ENCODE measurements around the gene EFTUD2. TPM values are rescaled to one million over a fixed set of nuclear protein-coding genes. Genes with fewer than 3 reads are reported as not detected.

The EFTUD2 gene
- total RNA-seq, 1 experiment from 2014 or later = 162 TPM

GRCh38 chr17:44889003-44889402, 10.2 kb downstream of the EFTUD2 start:
- H3K4me1 Mint-ChIP-seq = no peaks in the 10 kb centered on the region
- ATAC-seq (no peak), DNase-seq (ENCODE audit: low spot score) (no peak)
- CTCF ChIA-PET = no interaction called here
- no peak overlapping the region for H3K27ac Mint-ChIP-seq
- POLR2A ChIA-PET = no interaction called here
- TF ChIP-seq PRRX2 (CRISPR knock-in tag; IDR thresholded peaks at IDR 0.05) = no peak
- no peaks in the 10 kb centered on the region for H3K27me3 Mint-ChIP-seq (ENCODE audit: low read depth)
- no peaks in the 10 kb centered on the region for H3K9me3 Mint-ChIP-seq
- no peak overlapping the region for H3K4me3 Mint-ChIP-seq
- H3K36me3 Mint-ChIP-seq = peaks cover 31% of the 10 kb centered on the region

GRCh38 chr17:44887971-44888954, 11.0 kb downstream of the EFTUD2 start:
- H3K4me1 Mint-ChIP-seq = no peaks in the 10 kb centered on the region
- H3K4me3 Mint-ChIP-seq = no peak overlapping the region
- H3K27me3 Mint-ChIP-seq (ENCODE audit: low read depth) = no peaks in the 10 kb centered on the region
- ChIA-PET POLR2A (no interaction called here), CTCF (interaction anchor here (1.4 kb wide), 1 partner anchor 10 kb away, joined by 4 read pairs; no protein-coding TSS in a partner anchor)
- peaks cover 32% of the 10 kb centered on the region for H3K36me3 Mint-ChIP-seq
- ATAC-seq = no peak
- H3K9me3 Mint-ChIP-seq = no peaks in the 10 kb centered on the region
- TF ChIP-seq NR2C2 (CRISPR knock-in tag; IDR thresholded peaks at IDR 0.05) (no peak), MLX (CRISPR knock-in tag; IDR thresholded peaks at IDR 0.05) (no peak), SMAD4 (CRISPR knock-in tag; IDR thresholded peaks at IDR 0.05) (no peak), PREB (CRISPR knock-in tag; IDR thresholded peaks at IDR 0.05; ENCODE audit: borderline replicate concordance) (no peak), JAZF1 (CRISPR knock-in tag; IDR thresholded peaks at IDR 0.05) (no peak), SOX15 (CRISPR knock-in tag; IDR thresholded peaks at IDR 0.05) (no peak), ZNF138 (CRISPR knock-in tag; conservative IDR thresholded peaks at IDR 0.05) (no peak), RELA (CRISPR knock-in tag; IDR thresholded peaks at IDR 0.05; ENCODE audit: borderline replicate concordance) (no peak), RORB (CRISPR knock-in tag; IDR thresholded peaks at IDR 0.05) (no peak), SMAD3 (CRISPR knock-in tag; IDR thresholded peaks at IDR 0.05; ENCODE audit: borderline replicate concordance) (no peak), ZNF416 (CRISPR knock-in tag; IDR thresholded peaks at IDR 0.05) (no peak), HMGA2 (CRISPR knock-in tag; IDR thresholded peaks at IDR 0.05) (no peak), TCF7 (CRISPR knock-in tag; IDR thresholded peaks at IDR 0.05; ENCODE audit: low read depth) (no peak), ZNF281 (CRISPR knock-in tag; IDR thresholded peaks at IDR 0.05) (no peak), MXD4 (CRISPR knock-in tag; IDR thresholded peaks at IDR 0.05; ENCODE audit: borderline replicate concordance) (no peak)
- TF ChIP-seq, protein P1, sequence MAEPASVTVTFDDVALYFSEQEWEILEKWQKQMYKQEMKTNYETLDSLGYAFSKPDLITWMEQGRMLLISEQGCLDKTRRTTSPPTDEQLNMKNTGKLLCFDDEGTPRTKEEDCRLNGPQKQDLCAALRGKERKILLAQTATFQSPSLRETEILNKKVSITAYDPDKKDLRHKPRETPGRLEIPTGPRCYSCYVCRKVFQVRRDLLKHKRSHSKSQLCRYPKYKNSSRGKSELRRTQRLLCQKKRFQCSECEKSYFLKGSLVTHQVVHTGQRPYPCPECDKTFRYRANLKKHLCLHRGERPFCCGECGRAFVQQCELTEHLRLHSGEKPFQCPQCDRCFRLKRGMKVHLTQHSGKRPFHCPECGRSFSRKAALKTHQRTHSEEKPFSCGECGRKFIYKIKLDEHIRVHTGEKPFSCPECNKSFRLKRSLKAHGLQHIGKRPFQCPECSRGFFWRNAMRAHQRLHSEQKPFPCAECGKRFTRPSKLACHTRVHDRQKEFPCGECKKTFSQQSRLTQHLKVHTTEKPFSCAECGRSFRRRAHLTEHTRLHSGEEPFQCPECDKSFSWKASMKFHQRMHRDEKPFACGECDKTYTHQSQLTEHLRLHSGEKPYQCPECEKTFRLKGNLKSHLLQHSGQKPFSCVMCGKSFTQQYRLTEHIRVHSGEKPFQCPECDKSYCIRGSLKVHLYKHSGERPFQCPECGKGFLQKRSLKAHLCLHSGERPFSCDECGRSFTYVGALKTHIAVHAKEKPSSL (CRISPR knock-in tag; conservative IDR thresholded peaks at IDR 0.05) = no peak
- TF ChIP-seq, protein P2, sequence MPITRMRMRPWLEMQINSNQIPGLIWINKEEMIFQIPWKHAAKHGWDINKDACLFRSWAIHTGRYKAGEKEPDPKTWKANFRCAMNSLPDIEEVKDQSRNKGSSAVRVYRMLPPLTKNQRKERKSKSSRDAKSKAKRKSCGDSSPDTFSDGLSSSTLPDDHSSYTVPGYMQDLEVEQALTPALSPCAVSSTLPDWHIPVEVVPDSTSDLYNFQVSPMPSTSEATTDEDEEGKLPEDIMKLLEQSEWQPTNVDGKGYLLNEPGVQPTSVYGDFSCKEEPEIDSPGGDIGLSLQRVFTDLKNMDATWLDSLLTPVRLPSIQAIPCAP (CRISPR knock-in tag; IDR thresholded peaks at IDR 0.05) = no peak
- no peak overlapping the region for H3K27ac Mint-ChIP-seq
- DNase-seq (ENCODE audit: low spot score) = no peak

All from WTC11 (cell line).